ENCODE data around the gene PKP4. TPM values are rescaled to one million over a fixed set of nuclear protein-coding genes. Genes with fewer than 3 reads are reported as not detected.
A peak's percentile ranks its signal among the peaks of the same experiment; 100 is the strongest.

The PKP4 gene
- total RNA-seq, 1 experiment from 2014 or later: 52.0 TPM

DNA sequence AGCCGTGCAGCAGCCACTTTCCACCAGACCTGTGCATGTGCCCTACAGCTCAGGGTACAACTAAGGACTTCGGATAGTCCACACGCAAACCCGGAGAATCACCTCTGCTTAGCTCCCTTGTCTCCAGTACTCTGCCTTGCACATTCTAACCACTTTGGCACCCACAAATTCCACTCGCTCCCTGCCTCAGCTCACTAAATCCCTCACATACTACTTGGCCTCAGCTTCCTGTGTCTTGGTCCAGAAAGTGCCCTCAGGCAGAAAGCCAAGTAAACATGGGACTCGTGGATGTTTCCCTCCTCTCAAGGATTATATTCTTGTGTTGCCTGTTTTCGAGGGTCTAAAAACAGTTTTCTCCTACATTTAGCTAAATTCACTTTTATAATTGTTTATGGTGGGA lies 180.6 kb downstream of the PKP4 start:
- Histone ChIP-seq H3K4me1 (ENCODE audit: insufficient read depth, low read length) (no peaks in the 10 kb centered on the region), H3K27me3 (ENCODE audit: insufficient read depth, low read length) (no peaks in the 10 kb centered on the region), H3K4ac (ENCODE audit: low read depth, low read length) (no peak overlapping the region), H3K9me3 (ENCODE audit: control insufficient read depth, low read depth, low read length) (no peaks in the 10 kb centered on the region), H3K23me2 (ENCODE audit: insufficient read length, low read depth, low read length, poor library complexity, severe bottlenecking) (no peaks in the 10 kb centered on the region), H4K91ac (ENCODE audit: insufficient read length, low read depth, low read length) (no peak overlapping the region), H3K79me2 (ENCODE audit: insufficient read depth, low read length) (no peaks in the 10 kb centered on the region), H2BK120ac (ENCODE audit: low read depth, low read length, poor library complexity, severe bottlenecking) (no peak overlapping the region), H2BK12ac (ENCODE audit: insufficient read length, low read depth, low read length) (no peak overlapping the region), H2BK5ac (ENCODE audit: insufficient read length, low read length) (no peak overlapping the region), H2BK20ac (ENCODE audit: low read depth, low read length, poor library complexity, severe bottlenecking) (no peak overlapping the region), H2AFZ (ENCODE audit: low read length) (no peak overlapping the region), H3K23ac (ENCODE audit: insufficient read length, low read depth, low read length) (no peak overlapping the region), H2BK15ac (ENCODE audit: low read depth, low read length) (no peak overlapping the region), H3K14ac (ENCODE audit: insufficient read depth, low read length) (no peak overlapping the region), H3K9ac (ENCODE audit: extremely low read depth, insufficient read length, low read length) (no peak overlapping the region), H3T11ph (ENCODE audit: low read length) (no peak overlapping the region), H3K4me2 (ENCODE audit: insufficient read depth, insufficient read length, low read length) (no peak overlapping the region), H3K56ac (ENCODE audit: insufficient read length, low read depth, low read length) (no peak overlapping the region), H4K8ac (replicated peaks; ENCODE audit: insufficient read length, low read depth, low read length) (no peak overlapping the region), H4K20me1 (ENCODE audit: control insufficient read depth, insufficient read depth, insufficient read length) (no peaks in the 10 kb centered on the region), H4K5ac (ENCODE audit: insufficient read length, low read depth, low read length) (no peak overlapping the region), H2AK5ac (ENCODE audit: insufficient read length, low read length) (no peak overlapping the region), H3K79me1 (ENCODE audit: insufficient read depth, low read depth, low read length, poor library complexity, severe bottlenecking) (no peaks in the 10 kb centered on the region), H3K27ac (ENCODE audit: insufficient read length, low read depth, low read length) (no peak overlapping the region), H3K18ac (ENCODE audit: insufficient read length, low read depth, low read length) (no peak overlapping the region)
- WGBS (ENCODE audit: extremely low coverage, insufficient read length, low lambda C conversion rate): no CpG with 5 or more reads among the region's 7 CpGs
- TF ChIP-seq, protein P1, sequence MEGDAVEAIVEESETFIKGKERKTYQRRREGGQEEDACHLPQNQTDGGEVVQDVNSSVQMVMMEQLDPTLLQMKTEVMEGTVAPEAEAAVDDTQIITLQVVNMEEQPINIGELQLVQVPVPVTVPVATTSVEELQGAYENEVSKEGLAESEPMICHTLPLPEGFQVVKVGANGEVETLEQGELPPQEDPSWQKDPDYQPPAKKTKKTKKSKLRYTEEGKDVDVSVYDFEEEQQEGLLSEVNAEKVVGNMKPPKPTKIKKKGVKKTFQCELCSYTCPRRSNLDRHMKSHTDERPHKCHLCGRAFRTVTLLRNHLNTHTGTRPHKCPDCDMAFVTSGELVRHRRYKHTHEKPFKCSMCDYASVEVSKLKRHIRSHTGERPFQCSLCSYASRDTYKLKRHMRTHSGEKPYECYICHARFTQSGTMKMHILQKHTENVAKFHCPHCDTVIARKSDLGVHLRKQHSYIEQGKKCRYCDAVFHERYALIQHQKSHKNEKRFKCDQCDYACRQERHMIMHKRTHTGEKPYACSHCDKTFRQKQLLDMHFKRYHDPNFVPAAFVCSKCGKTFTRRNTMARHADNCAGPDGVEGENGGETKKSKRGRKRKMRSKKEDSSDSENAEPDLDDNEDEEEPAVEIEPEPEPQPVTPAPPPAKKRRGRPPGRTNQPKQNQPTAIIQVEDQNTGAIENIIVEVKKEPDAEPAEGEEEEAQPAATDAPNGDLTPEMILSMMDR (conservative IDR thresholded peaks at IDR 0.05): no peak
- H3K27me3 Mint-ChIP-seq (ENCODE audit: low read depth): no peaks in the 10 kb centered on the region
- H3K27ac Mint-ChIP-seq: peak overlapping the region; percentile 12 to 53 (median 40); a peak in 5 of 7 replicates
- no peaks in the 10 kb centered on the region for H3K9me3 Mint-ChIP-seq
- no peak overlapping the region for H3K4me3 Mint-ChIP-seq
- peaks cover 6 to 39% (median 29%) of the 10 kb centered on the region in 3 experiments; a peak in 6 of 7 replicates for H3K36me3 Mint-ChIP-seq (ENCODE audit: insufficient read depth in 1 of 3, low read depth in 3 of 3)
- no peak for DNase-seq
- H3K4me1 Mint-ChIP-seq: no peaks in the 10 kb centered on the region
